GM12874 (cell line): ENCODE data around the gene CHI3L2.

Source experiments
- CTCF ChIP-seq: IDR thresholded peaks from 2 replicates; pipeline ENCODE4 v1.5.1; 2011; ENCODE audit warnings: low read depth, mild to moderate bottlenecking, control low read depth, low read length, moderate library complexity; ENCODE audit not compliant: insufficient read depth

CHI3L2 gene

GRCh38 chr1:111227434-111227833 is at the start of gene CHI3L2:
CHI3L2 (plus strand) TSS chr1:111227713; CDS start chr1:111227730, 17 bp downstream.
- no peak for TF ChIP-seq CTCF

DNA sequence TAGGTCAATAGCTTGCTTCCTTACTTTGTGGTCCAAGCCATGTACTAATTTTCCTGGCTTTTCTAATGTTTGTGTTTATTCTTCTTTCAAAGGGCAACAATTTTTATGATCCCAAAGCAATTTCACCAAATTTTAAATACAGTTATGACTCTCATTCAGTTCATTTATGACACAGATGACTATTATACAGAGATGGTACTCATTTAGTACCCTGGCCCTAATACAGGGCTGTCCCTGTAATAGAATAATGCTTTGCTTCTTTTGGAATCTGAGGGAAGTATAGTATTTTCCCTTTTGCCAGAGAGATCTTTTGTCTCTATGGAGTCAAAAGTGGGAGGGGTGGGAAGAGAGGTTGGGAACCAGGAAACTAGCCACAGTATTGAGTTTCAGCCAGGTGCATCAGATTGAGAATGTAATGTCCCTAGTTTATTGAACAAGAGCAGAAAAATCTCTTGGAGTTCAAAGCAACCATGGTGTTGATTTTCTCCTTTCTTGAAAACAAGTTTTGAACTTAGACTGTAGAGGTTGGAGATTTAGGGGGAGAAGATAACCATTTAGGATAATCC is 47.5 kb upstream of the CHI3L2 start:
- TF ChIP-seq CTCF = no peak

- no peak for TF ChIP-seq CTCF
These were observed 45.5 kb upstream of the CHI3L2 start for GRCh38 chr1:111182052-111182451.

- no peak for TF ChIP-seq CTCF
These were observed 44.0 kb upstream of the CHI3L2 start for GRCh38 chr1:111183308-111184069.

DNA sequence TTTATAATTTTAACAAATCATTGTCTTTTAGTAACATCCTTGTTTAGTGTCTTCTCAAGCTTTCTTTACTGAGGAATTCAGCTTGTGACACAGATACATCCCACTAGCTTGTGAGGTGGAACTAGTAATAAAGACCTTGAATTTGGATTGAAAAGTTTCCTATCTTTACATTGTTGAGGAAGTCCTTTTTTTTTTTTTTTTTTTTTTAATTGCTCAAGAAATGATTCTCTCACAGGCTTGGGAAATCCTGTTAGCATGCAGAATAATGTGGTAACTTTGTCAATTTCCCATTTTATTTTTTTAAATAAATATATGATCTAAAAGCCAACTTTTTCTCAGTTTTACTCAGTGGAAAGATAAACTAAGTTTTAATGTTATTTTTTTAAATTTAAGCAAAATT is 42.9 kb upstream of the CHI3L2 start:
- TF ChIP-seq CTCF = no peak

GRCh38 chr1:111190931-111191451 is 36.5 kb upstream of the CHI3L2 start:
- no peak for TF ChIP-seq CTCF

DNA sequence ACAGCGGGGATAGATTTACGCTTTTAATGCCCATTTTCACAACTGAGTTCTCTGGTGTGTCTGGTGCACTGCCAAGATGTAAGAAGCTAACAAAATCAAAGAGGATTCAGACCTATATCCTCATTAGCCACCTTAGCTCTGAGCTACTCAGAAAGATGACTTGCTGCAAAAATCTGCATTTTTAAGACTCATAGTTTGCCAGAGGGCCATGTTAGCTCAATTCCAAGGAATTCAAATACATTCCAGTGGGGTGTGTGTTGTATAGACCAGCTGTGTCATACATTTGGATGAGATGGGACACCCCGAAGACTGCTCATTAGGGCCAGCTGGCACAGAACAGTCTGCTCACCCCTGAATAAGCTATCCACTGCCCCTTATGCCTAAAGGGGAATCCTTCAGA is 36.0 kb upstream of the CHI3L2 start:
- no peak for TF ChIP-seq CTCF
